ENCODE results near the gene TSC2. TPM values are rescaled to one million over a fixed set of nuclear protein-coding genes. Genes with fewer than 3 reads are reported as not detected.

TSC2 gene
- total and polyA plus RNA-seq, 2 of the 13 experiments (the other 11 are each of a cell fraction or from before 2014, with no cell fraction given): 19.6 to 40.4 TPM

DNA sequence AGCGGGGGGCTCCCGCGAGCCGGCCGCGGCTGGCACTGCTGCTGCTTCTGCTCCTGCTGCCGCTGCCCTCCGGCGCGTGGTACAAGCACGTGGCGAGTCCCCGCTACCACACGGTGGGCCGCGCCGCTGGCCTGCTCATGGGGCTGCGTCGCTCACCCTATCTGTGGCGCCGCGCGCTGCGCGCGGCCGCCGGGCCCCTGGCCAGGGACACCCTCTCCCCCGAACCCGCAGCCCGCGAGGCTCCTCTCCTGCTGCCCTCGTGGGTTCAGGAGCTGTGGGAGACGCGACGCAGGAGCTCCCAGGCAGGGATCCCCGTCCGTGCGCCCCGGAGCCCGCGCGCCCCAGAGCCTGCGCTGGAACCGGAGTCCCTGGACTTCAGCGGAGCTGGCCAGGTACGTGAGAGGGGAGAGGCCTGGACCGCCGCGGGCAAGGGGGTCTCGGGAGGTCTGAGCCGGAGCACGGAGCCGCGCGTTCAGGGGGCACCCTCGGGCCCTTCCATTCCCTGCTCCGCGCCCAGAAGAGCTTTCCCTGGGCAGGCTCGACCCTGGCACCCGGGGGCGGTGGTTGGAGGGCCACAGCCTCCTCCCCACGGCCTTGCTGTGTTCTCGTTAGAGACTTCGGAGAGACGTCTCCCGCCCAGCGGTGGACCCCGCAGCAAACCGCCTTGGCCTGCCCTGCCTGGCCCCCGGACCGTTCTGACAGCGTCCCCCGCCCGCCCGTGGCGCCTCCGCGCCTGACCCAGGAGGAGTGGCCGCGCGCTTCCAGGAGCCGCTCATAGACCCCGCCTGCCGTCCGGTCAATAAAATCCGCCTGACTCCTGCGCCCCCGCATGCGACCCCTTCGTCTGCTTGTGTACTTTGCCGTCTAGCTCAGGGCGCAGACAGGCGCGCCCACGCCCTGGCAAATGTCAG is 27.6 kb upstream of the TSC2 start:
- Histone ChIP-seq H3K79me2 (ENCODE audit: insufficient read depth, low read length) (no peaks in the 10 kb centered on the region), H3K9ac (ENCODE audit: insufficient read depth, low read depth, low read length) (0 out of 2 replicates have a peak overlapping the region, but pooled peaks have one; percentile 3), H3K27ac (ENCODE audit: extremely low read length, insufficient read depth, low read length) (no peak overlapping the region), H3K27me3 (ENCODE audit: control insufficient read depth in 1 of 2, insufficient read depth in 2 of 2, low read length in 2 of 2) (peaks cover 3 to 20% of the 10 kb centered on the region in 2 experiments; a peak in 3 of 5 replicates), H2AFZ (ENCODE audit: low read length) (no peak overlapping the region), H3K4me3 (replicated peaks in 1 of 3; ENCODE audit: insufficient read depth in 1 of 3, low read depth in 2 of 3, low read length in 3 of 3) (peak overlapping the region; percentile 26 to 65 (median 35); a peak in 4 of 6 replicates), H3K9me3 (ENCODE audit: low read length) (no peaks in the 10 kb centered on the region), H4K20me1 (ENCODE audit: insufficient read depth, low read length) (no peaks in the 10 kb centered on the region), H3K4me2 (ENCODE audit: low read depth, low read length) (peak overlapping the region; percentile 68), H3K36me3 (replicated peaks in 1 of 2; ENCODE audit: control insufficient read depth in 1 of 2, insufficient read depth in 2 of 2, low read length in 2 of 2) (no peaks in the 10 kb centered on the region), H3K4me1 (ENCODE audit: insufficient read depth, low read length) (peaks cover 64% of the 10 kb centered on the region)
- intact Hi-C loops (cut with micrococcal nuclease; ENCODE audit: unreplicated experiment): no loop called here
- BruUV-seq (replicated peaks): no TSS peak
- ChIA-PET POLR2A (interaction anchor here (0.8 to 1.2 kb wide), 4 partner anchors 11 to 135 kb away, joined by 3 to 6 read pairs (median 4); partner anchors contain the start of gene TRAF7), CTCF (ENCODE audit: low intra/inter-chr PET ratio, low total read pairs) (no interaction called here)
- DNase-seq (ENCODE audit: low spot score) (no peak), ATAC-seq (no peak), FAIRE-seq (no peak)
- in situ Hi-C loops (cut with HindIII; ENCODE audit: extremely low pct_ligation_motif_present, low pct_unique_long_range_greater_than_20kb): loop anchor here (5.0 kb wide), 3 partner anchors 37 to 127 kb away; partner anchors contain the start of gene RAB26
- WGBS (ENCODE audit: low lambda C conversion rate): under 1% methylated on average over 17 of the region's 96 CpGs
- TF ChIP-seq ZNF225 (CRISPR knock-in tag; IDR thresholded peaks at IDR 0.05) (no peak), CHCHD3 (CRISPR knock-in tag; IDR thresholded peaks at IDR 0.05) (0 out of 2 replicates have a peak, but pooled peaks have one; percentile 32), RBFOX2 (IDR thresholded peaks at IDR 0.05; ENCODE audit: low read depth, low read length) (no peak), ASH2L (IDR thresholded peaks at IDR 0.05; ENCODE audit: insufficient read length, low read depth, low read length) (no peak), FOXA1 (IDR thresholded peaks at IDR 0.05) (no peak), FOXA1 (CRISPR knock-in tag; IDR thresholded peaks at IDR 0.05) (0 out of 2 replicates have a peak, but pooled peaks have one; percentile 22), LCORL (IDR thresholded peaks at IDR 0.05) (no peak), LCORL (CRISPR knock-in tag; IDR thresholded peaks at IDR 0.05) (no peak), ZNF777 (CRISPR knock-in tag; IDR thresholded peaks at IDR 0.05) (peak; percentile 79), ZNF563 (CRISPR knock-in tag; IDR thresholded peaks at IDR 0.05) (peak; percentile 11; the same call in 1 of the 2 replicates), RELA (CRISPR knock-in tag; IDR thresholded peaks at IDR 0.05) (no peak), SRSF9 (IDR thresholded peaks at IDR 0.05; ENCODE audit: borderline replicate concordance, insufficient read depth, low read depth, low read length, poor library complexity, severe bottlenecking) (no peak), ZNF816 (CRISPR knock-in tag; IDR thresholded peaks at IDR 0.05; ENCODE audit: borderline replicate concordance) (no peak), ZNF382 (CRISPR knock-in tag; IDR thresholded peaks at IDR 0.05; ENCODE audit: borderline replicate concordance) (no peak), PHF21A (CRISPR knock-in tag; IDR thresholded peaks at IDR 0.05) (0 out of 2 replicates have a peak, but pooled peaks have one; percentile 47)
- TF ChIP-seq, protein P1, sequence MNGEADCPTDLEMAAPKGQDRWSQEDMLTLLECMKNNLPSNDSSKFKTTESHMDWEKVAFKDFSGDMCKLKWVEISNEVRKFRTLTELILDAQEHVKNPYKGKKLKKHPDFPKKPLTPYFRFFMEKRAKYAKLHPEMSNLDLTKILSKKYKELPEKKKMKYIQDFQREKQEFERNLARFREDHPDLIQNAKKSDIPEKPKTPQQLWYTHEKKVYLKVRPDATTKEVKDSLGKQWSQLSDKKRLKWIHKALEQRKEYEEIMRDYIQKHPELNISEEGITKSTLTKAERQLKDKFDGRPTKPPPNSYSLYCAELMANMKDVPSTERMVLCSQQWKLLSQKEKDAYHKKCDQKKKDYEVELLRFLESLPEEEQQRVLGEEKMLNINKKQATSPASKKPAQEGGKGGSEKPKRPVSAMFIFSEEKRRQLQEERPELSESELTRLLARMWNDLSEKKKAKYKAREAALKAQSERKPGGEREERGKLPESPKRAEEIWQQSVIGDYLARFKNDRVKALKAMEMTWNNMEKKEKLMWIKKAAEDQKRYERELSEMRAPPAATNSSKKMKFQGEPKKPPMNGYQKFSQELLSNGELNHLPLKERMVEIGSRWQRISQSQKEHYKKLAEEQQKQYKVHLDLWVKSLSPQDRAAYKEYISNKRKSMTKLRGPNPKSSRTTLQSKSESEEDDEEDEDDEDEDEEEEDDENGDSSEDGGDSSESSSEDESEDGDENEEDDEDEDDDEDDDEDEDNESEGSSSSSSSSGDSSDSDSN (CRISPR knock-in tag; IDR thresholded peaks at IDR 0.05): peak; percentile 17; the same call in 1 of the 2 replicates
- TF ChIP-seq, protein P2, sequence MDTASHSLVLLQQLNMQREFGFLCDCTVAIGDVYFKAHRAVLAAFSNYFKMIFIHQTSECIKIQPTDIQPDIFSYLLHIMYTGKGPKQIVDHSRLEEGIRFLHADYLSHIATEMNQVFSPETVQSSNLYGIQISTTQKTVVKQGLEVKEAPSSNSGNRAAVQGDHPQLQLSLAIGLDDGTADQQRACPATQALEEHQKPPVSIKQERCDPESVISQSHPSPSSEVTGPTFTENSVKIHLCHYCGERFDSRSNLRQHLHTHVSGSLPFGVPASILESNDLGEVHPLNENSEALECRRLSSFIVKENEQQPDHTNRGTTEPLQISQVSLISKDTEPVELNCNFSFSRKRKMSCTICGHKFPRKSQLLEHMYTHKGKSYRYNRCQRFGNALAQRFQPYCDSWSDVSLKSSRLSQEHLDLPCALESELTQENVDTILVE (CRISPR knock-in tag; IDR thresholded peaks at IDR 0.05): no peak
- TF ChIP-seq, protein P3, sequence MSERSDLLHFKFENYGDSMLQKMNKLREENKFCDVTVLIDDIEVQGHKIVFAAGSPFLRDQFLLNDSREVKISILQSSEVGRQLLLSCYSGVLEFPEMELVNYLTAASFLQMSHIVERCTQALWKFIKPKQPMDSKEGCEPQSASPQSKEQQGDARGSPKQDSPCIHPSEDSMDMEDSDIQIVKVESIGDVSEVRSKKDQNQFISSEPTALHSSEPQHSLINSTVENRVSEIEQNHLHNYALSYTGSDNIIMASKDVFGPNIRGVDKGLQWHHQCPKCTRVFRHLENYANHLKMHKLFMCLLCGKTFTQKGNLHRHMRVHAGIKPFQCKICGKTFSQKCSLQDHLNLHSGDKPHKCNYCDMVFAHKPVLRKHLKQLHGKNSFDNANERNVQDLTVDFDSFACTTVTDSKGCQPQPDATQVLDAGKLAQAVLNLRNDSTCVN (CRISPR knock-in tag; IDR thresholded peaks at IDR 0.05; ENCODE audit: borderline replicate concordance): no peak
